IMR-90 (cell line): ENCODE measurements around the gene CTDSP1. TPM values are rescaled to one million over a fixed set of nuclear protein-coding genes. Genes with fewer than 3 reads are reported as not detected.

Experiments
- ATAC-seq: fragments of 200-7000 bp; cut with Tn5 transposase; 2 replicates; pipeline ENCODE4 v1.9.1; 2020; ENCODE audit warnings: low read depth, mild to moderate bottlenecking, moderate library complexity
- BruUV-seq: library from RNA; stranded (reverse); fragments of 400-500 nt; replicated peaks from 2 replicates; lab custom pipeline; 2021; lab: Mats Ljungman, UMichigan
- CTCF ChIA-PET: fragments of 300-600 bp; formaldehyde crosslinking; extraction: SDS; loops from one replicate; lab custom pipeline; 2021; ENCODE audit warnings: antibody characterized with exemption; lab: Yijun Ruan, JAX
- POLR2A ChIA-PET: fragments of 300-600 bp; sonication (Branson Sonifier 250); formaldehyde crosslinking; loops from one replicate; lab custom pipeline; 2022; ENCODE audit warnings: antibody characterized with exemption; ENCODE audit not compliant: unreplicated experiment; lab: Charles Lee
- DNase-seq: peaks from one replicate; pipeline ENCODE4 v3.0.0; 2013
- H2AFZ ChIP-seq: replicated peaks from 2 replicates; pipeline ENCODE3; 2013; ENCODE audit warnings: low read length, mild to moderate bottlenecking; ENCODE audit not compliant: poor library complexity
- H2AK5ac ChIP-seq: 2 replicates; pipeline ENCODE4 v1.6.1; 2013; ENCODE audit warnings: low read depth, low read length, inconsistent platforms
- H2AK9ac ChIP-seq: replicated peaks from 2 replicates; pipeline ENCODE3; 2013; ENCODE audit warnings: mild to moderate bottlenecking, low read depth, low read length, moderate library complexity; ENCODE audit not compliant: poor library complexity
- H2BK120ac ChIP-seq: 2 replicates; pipeline ENCODE4 v1.6.1; 2013; ENCODE audit warnings: low read depth, low read length, inconsistent platforms
- H2BK15ac ChIP-seq: 3 replicates; pipeline ENCODE4 v1.6.1; 2013; ENCODE audit warnings: low read depth, low read length, inconsistent platforms
- H2BK20ac ChIP-seq: 2 replicates; pipeline ENCODE4 v1.6.1; 2013; ENCODE audit warnings: low read depth, mild to moderate bottlenecking, inconsistent platforms, low read length, moderate library complexity
- H2BK5ac ChIP-seq: 2 replicates; pipeline ENCODE4 v1.6.1; 2013; ENCODE audit warnings: mild to moderate bottlenecking, low read depth, low read length, inconsistent platforms; ENCODE audit not compliant: poor library complexity, severe bottlenecking
- H3K14ac ChIP-seq: replicated peaks from 2 replicates; pipeline ENCODE4 v1.6.1; 2013; ENCODE audit warnings: low read depth, low read length, inconsistent platforms
- H3K18ac ChIP-seq: 2 replicates; pipeline ENCODE4 v1.6.1; 2013; ENCODE audit warnings: low read depth, low read length, control low read depth
- H3K23ac ChIP-seq: 2 replicates; pipeline ENCODE4 v1.6.1; 2013; ENCODE audit warnings: low read depth, low read length, inconsistent platforms
- H3K27ac ChIP-seq: 2 replicates; pipeline ENCODE4 v1.5.1; 2013; ENCODE audit warnings: mild to moderate bottlenecking, control low read depth, low read length; ENCODE audit not compliant: insufficient read depth
- H3K27me3 ChIP-seq: 2 replicates; pipeline ENCODE4 v1.6.1; 2013; ENCODE audit warnings: low read length; ENCODE audit not compliant: control insufficient read depth, insufficient read depth
- H3K36me3 ChIP-seq: 2 replicates; pipeline ENCODE4 v1.6.1; 2013; ENCODE audit warnings: low read length, mixed read lengths; ENCODE audit not compliant: control insufficient read depth, insufficient read depth
- H3K4ac ChIP-seq: 2 replicates; pipeline ENCODE4 v1.6.1; 2013; ENCODE audit warnings: low read depth, low read length, inconsistent platforms
- H3K4me1 ChIP-seq: 2 replicates; pipeline ENCODE4 v1.6.1; 2013; ENCODE audit warnings: low read length, mixed read lengths; ENCODE audit not compliant: control insufficient read depth, insufficient read depth
- H3K4me2 ChIP-seq: 2 replicates; pipeline ENCODE4 v1.6.1; 2013; ENCODE audit warnings: low read depth, mild to moderate bottlenecking, control low read depth, low read length, moderate library complexity
- H3K4me3 ChIP-seq: 2 replicates; pipeline ENCODE4 v1.5.1; 2013; ENCODE audit warnings: low read depth, mild to moderate bottlenecking, control low read depth, low read length, moderate library complexity; ENCODE audit not compliant: insufficient read depth
- H3K56ac ChIP-seq: 2 replicates; pipeline ENCODE4 v1.6.1; 2013; ENCODE audit warnings: low read length, inconsistent platforms; ENCODE audit not compliant: insufficient read depth; ENCODE audit errors: extremely low read depth
- H3K79me1 ChIP-seq, 2 experiments: 2 replicates each; pipeline ENCODE4 v1.6.1; 2013; ENCODE audit warnings: low read length in 2 of 2, inconsistent platforms in 1 of 2, low read depth in 1 of 2
- H3K9ac ChIP-seq: 2 replicates; pipeline ENCODE4 v1.6.1; 2013; ENCODE audit warnings: low read depth, low read length, control low read depth
- H3K9me1 ChIP-seq: 2 replicates; pipeline ENCODE4 v1.6.1; 2013; ENCODE audit warnings: low read length, inconsistent platforms; ENCODE audit not compliant: insufficient read depth
- H3K9me3 ChIP-seq: 2 replicates; pipeline ENCODE4 v1.6.1; 2013; ENCODE audit warnings: low read length; ENCODE audit not compliant: control insufficient read depth, insufficient read depth
- H4K20me1 ChIP-seq: 2 replicates; pipeline ENCODE4 v1.6.1; 2013; ENCODE audit warnings: low read length, inconsistent platforms; ENCODE audit not compliant: insufficient read depth
- H4K5ac ChIP-seq: 2 replicates; pipeline ENCODE4 v1.6.1; 2013; ENCODE audit warnings: mild to moderate bottlenecking, low read depth, low read length, control low read depth
- H4K8ac ChIP-seq, 2 experiments: 2 replicates each; pipeline ENCODE4 v1.6.1; 2013; ENCODE audit warnings: low read depth in 2 of 2, low read length in 2 of 2, control low read depth in 1 of 2, inconsistent platforms in 1 of 2
- H4K91ac ChIP-seq: 2 replicates; pipeline ENCODE4 v1.6.1; 2013; ENCODE audit warnings: low read depth, low read length, inconsistent platforms; ENCODE audit not compliant: insufficient read depth
- CHD1 ChIP-seq: IDR thresholded peaks from 2 replicates; pipeline ENCODE4 v1.6.1; 2012; ENCODE audit warnings: low read depth, low read length, improper control_type of control experiment
- MXI1 ChIP-seq: IDR thresholded peaks from 2 replicates; pipeline ENCODE4 v1.6.1; 2012; ENCODE audit warnings: low read depth, mild to moderate bottlenecking, low read length, moderate library complexity, borderline replicate concordance
- NFE2L2 ChIP-seq: fragments of 150-350 bp; IDR thresholded peaks from 2 replicates; pipeline ENCODE4 v1.6.1; 2016; ENCODE audit warnings: low read depth, mild to moderate bottlenecking, low read length
- POLR2A ChIP-seq: IDR thresholded peaks from 2 replicates; pipeline ENCODE4 v1.6.1; 2012; ENCODE audit warnings: mild to moderate bottlenecking, low read depth, low read length
- RAD21 ChIP-seq: IDR thresholded peaks from 2 replicates; pipeline ENCODE4 v1.6.1; 2012; ENCODE audit warnings: low read length, improper control_type of control experiment
- RCOR1 ChIP-seq: IDR thresholded peaks from 2 replicates; pipeline ENCODE4 v1.6.1; 2012; ENCODE audit warnings: mild to moderate bottlenecking, low read length, improper control_type of control experiment; ENCODE audit not compliant: insufficient replicate concordance
- RFX5 ChIP-seq: IDR thresholded peaks from 2 replicates; pipeline ENCODE4 v1.8.0; 2012; ENCODE audit warnings: low read depth, mild to moderate bottlenecking, low read length, moderate library complexity
- SMC3 ChIP-seq: fragments of 150-350 bp; IDR thresholded peaks from 2 replicates; pipeline ENCODE4 v1.6.1; 2016; ENCODE audit warnings: low read depth, mild to moderate bottlenecking, antibody characterized with exemption, low read length, moderate library complexity
- WGBS, 2 experiments: methylation state at CpG; one replicate each; pipeline versions ENCODE4 v1.1.5 to v1.1.7; 2013; ENCODE audit warnings: missing lambda C conversion rate in 2 of 2; ENCODE audit not compliant: insufficient read length in 1 of 2; ENCODE audit errors: extremely low coverage in 2 of 2; 5-methylcytosine and 5-hydroxymethylcytosine counted together
- dilution Hi-C: fragments of 300-500 bp; cut with HindIII; formaldehyde crosslinking; loops from one replicate; pipeline ENCODE4 v1.14.3; 2018; ENCODE audit warnings: low sequenced_read_pairs; ENCODE audit not compliant: unreplicated experiment
- in situ Hi-C: fragments of 300-500 bp; cut with MboI; formaldehyde crosslinking; loops from 3 replicates; pipeline ENCODE4 v1.14.3; 2019; ENCODE audit warnings: low sequenced_read_pairs, inconsistent platforms, mixed read lengths
- intact Hi-C: fragments of 100-400 bp; cut with micrococcal nuclease; formaldehyde crosslinking; loops from 2 replicates; pipeline ENCODE4 v1.10.0; 2022
- polyA plus RNA-seq, 3 experiments: library from polyadenylated mRNA; depleted of rRNA; stranded (reverse); fragments of >200 nt; gene quantifications; 2 replicates each; pipeline ENCODE4 v1.2.3, GENCODE V29; 2012; ENCODE audit warnings: low replicate concordance in 1 of 3
- total RNA-seq: library from RNA; depleted of rRNA; stranded (reverse); fragments of >200 nt; gene quantifications from 2 replicates; pipeline ENCODE4 v1.2.3, GENCODE V29; 2012

The CTDSP1 gene
- total and polyA plus RNA-seq, 2 of the 4 experiments (the other 2 are of a cell fraction) = 19.7 to 64.3 TPM

- Histone ChIP-seq H2AK9ac (no peak overlapping the region), H3K9me1 (no peaks in the 10 kb centered on the region), H2BK15ac (no peak overlapping the region), H4K91ac (no peak overlapping the region), H3K4me2 (no peak overlapping the region), H3K36me3 (no peaks in the 10 kb centered on the region), H3K79me1 (no peaks in the 10 kb centered on the region), H2AK5ac (no peak overlapping the region), H3K4me3 (no peak overlapping the region), H3K14ac (no peak overlapping the region), H3K9me3 (peaks cover 7% of the 10 kb centered on the region), H4K20me1 (no peaks in the 10 kb centered on the region), H3K23ac (no peak overlapping the region), H2AFZ (no peak overlapping the region), H2BK5ac (no peak overlapping the region), H3K4ac (no peak overlapping the region), H3K27ac (no peak overlapping the region), H4K8ac (no peak overlapping the region), H3K27me3 (peaks cover 6% of the 10 kb centered on the region; the same call in 1 of the 2 replicates), H2BK20ac (no peak overlapping the region), H4K5ac (no peak overlapping the region), H3K4me1 (peaks cover 2% of the 10 kb centered on the region; the same call in 1 of the 2 replicates), H3K18ac (no peak overlapping the region), H3K9ac (no peak overlapping the region), H3K56ac (no peak overlapping the region), H2BK120ac (no peak overlapping the region)
- in situ Hi-C loops = no loop called here
- CTCF ChIA-PET = interaction anchor here (1.0 kb wide), 1 partner anchor 34 kb away, joined by 3 read pairs; no protein-coding TSS in a partner anchor
- BruUV-seq = no TSS peak
- 92% methylated on average over 6 of the region's 8 CpGs; no CpG with 5 or more reads in 1 of the 2 experiments for WGBS, 2 experiments
- ATAC-seq (no peak), DNase-seq (no peak)
- POLR2A ChIA-PET = no interaction called here
- dilution Hi-C loops = no loop called here
- TF ChIP-seq POLR2A (no peak), NFE2L2 (no peak), RFX5 (no peak), SMC3 (no peak), RAD21 (no peak), CHD1 (no peak), RCOR1 (no peak), MXI1 (no peak)
- intact Hi-C loops = no loop called here
Measured at GRCh38 chr2:218362606-218363005, 37.1 kb upstream of the CTDSP1 start.
